ENCODE results near the gene RSPH4A. TPM values are rescaled to one million over a fixed set of nuclear protein-coding genes. Genes with fewer than 3 reads are reported as not detected.

RSPH4A gene
- total and polyA plus RNA-seq, 2 of the 8 experiments (the other 6 are each of a cell fraction or from before 2014, with no cell fraction given) = 0.38 to 0.52 TPM

GRCh38 chr6:116575227-116575626, 41.1 kb upstream of the RSPH4A start:
- Histone ChIP-seq H2BK5ac (ENCODE audit: low read depth, low read length) (no peak overlapping the region), H4K91ac (replicated peaks; ENCODE audit: insufficient read length, low read length) (no peak overlapping the region), H3K23ac (ENCODE audit: insufficient read length) (no peak overlapping the region), H3K9me3 (ENCODE audit: insufficient read depth in 2 of 2, low read depth in 1 of 2, low read length in 1 of 2) (no peaks in the 10 kb centered on the region), H4K8ac (ENCODE audit: extremely low read depth, insufficient read depth, low read length) (no peak overlapping the region), H4K20me1 (replicated peaks in 1 of 2; ENCODE audit: control insufficient read depth in 1 of 2, insufficient read depth in 2 of 2, low read length in 2 of 2) (peaks cover 0 to 4% of the 10 kb centered on the region in 2 experiments), H3K9ac (replicated peaks in 1 of 4; ENCODE audit: extremely low read depth in 1 of 4, low read depth in 3 of 4, low read length in 3 of 4) (no peak overlapping the region), H4K5ac (ENCODE audit: insufficient read length, low read depth, low read length) (no peak overlapping the region), H3K4me3 (ENCODE audit: extremely low read depth in 1 of 4, insufficient read depth in 2 of 4, low read depth in 3 of 4, low read length in 4 of 4) (no peak overlapping the region), H3K4me1 (replicated peaks in 1 of 4; ENCODE audit: control insufficient read depth in 3 of 4, insufficient read depth in 4 of 4, low read length in 3 of 4) (peaks cover 0 to 3% (median 1%) of the 10 kb centered on the region in 4 experiments; a peak in 3 of 7 replicates), H2BK20ac (ENCODE audit: low read length) (no peak overlapping the region), H3K23me2 (ENCODE audit: low read depth, low read length) (peaks cover 3% of the 10 kb centered on the region; the same call in 1 of the 2 replicates), H3K56ac (replicated peaks; ENCODE audit: insufficient read length, low read depth, low read length) (no peak overlapping the region), H3K14ac (ENCODE audit: insufficient read length) (no peak overlapping the region), H3K4me2 (ENCODE audit: insufficient read depth in 1 of 2, low read depth in 2 of 2, low read length in 2 of 2) (no peak overlapping the region), H3K79me2 (ENCODE audit: control insufficient read depth in 1 of 2, insufficient read depth in 2 of 2, low read length in 2 of 2) (peaks cover 5 to 50% of the 10 kb centered on the region in 2 experiments; a peak in 3 of 4 replicates), H2BK120ac (replicated peaks; ENCODE audit: low read depth, low read length) (no peak overlapping the region), H2AK5ac (ENCODE audit: low read depth, low read length) (no peak overlapping the region), H3K4ac (replicated peaks; ENCODE audit: insufficient read length, low read depth, low read length) (no peak overlapping the region), H2BK15ac (ENCODE audit: low read length) (no peak overlapping the region), H2BK12ac (ENCODE audit: low read depth, low read length) (no peak overlapping the region), H3K18ac (ENCODE audit: extremely low read depth, low read length) (no peak overlapping the region), H3K27ac (ENCODE audit: low read depth, low read length) (no peak overlapping the region), H2AFZ (ENCODE audit: low read length) (no peak overlapping the region), H3K27me3 (replicated peaks in 1 of 4; ENCODE audit: control insufficient read depth in 3 of 4, extremely low read depth in 1 of 4, insufficient read depth in 3 of 4, low read length in 3 of 4) (no peaks in the 10 kb centered on the region), H3K79me1 (ENCODE audit: low read depth, low read length) (peaks cover 2% of the 10 kb centered on the region), H3K36me3 (ENCODE audit: control insufficient read depth in 2 of 4, insufficient read depth in 4 of 4, low read length in 3 of 4) (peaks cover 0 to 2% (median 0%) of the 10 kb centered on the region in 4 experiments; a peak in 2 of 8 replicates)
- FAIRE-seq (no peak), DNase-seq (ENCODE audit: low read depth in 1 of 2, low spot score in 2 of 2) (no peak)
- WGBS, 2 experiments (ENCODE audit: extremely low coverage in 1 of 2, insufficient coverage in 1 of 2, insufficient read length in 1 of 2, insufficient replicate concordance in 2 of 2, low coverage in 1 of 2, low lambda C conversion rate in 2 of 2, missing lambda C conversion rate in 1 of 2) = 98% methylated on average over 2 of the region's 2 CpGs; no CpG with 5 or more reads in 1 of the 2 experiments
- ChIA-PET CTCF (ENCODE audit: partially characterized antibody) (no interaction called here), POLR2A (ENCODE audit: partially characterized antibody) (interaction anchor here (0.9 to 1.6 kb wide), 2 partner anchors 22 to 105 kb away, joined by 3 read pairs; no protein-coding TSS in a partner anchor)
- TF ChIP-seq GTF2F1 (IDR thresholded peaks at IDR 0.05; ENCODE audit: borderline replicate concordance, low read depth, low read length) (no peak), JUND (IDR thresholded peaks at IDR 0.05; ENCODE audit: low read length) (no peak), KDM5A (IDR thresholded peaks at IDR 0.05; ENCODE audit: low read length) (no peak), SIX5 (IDR thresholded peaks at IDR 0.05; ENCODE audit: low read depth, low read length) (no peak), RBBP5 (IDR thresholded peaks at IDR 0.05; ENCODE audit: borderline replicate concordance, low read depth, low read length) (no peak), SIN3A (conservative IDR thresholded peaks at IDR 0.05 in 1 of 2, IDR thresholded peaks at IDR 0.05 in 1 of 2; ENCODE audit: low read depth in 1 of 2, low read length in 2 of 2) (no peak), SP2 (IDR thresholded peaks at IDR 0.05; ENCODE audit: low read length) (no peak), RNF2 (IDR thresholded peaks at IDR 0.05; ENCODE audit: borderline replicate concordance, low read depth, low read length, missing control alignments, poor library complexity, severe bottlenecking) (no peak), CBX8 (IDR thresholded peaks at IDR 0.05; ENCODE audit: borderline replicate concordance, low read depth, low read length) (no peak)
- TF ChIP-seq, protein P1, sequence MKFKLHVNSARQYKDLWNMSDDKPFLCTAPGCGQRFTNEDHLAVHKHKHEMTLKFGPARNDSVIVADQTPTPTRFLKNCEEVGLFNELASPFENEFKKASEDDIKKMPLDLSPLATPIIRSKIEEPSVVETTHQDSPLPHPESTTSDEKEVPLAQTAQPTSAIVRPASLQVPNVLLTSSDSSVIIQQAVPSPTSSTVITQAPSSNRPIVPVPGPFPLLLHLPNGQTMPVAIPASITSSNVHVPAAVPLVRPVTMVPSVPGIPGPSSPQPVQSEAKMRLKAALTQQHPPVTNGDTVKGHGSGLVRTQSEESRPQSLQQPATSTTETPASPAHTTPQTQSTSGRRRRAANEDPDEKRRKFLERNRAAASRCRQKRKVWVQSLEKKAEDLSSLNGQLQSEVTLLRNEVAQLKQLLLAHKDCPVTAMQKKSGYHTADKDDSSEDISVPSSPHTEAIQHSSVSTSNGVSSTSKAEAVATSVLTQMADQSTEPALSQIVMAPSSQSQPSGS (IDR thresholded peaks at IDR 0.05; ENCODE audit: low read length) = no peak

Measured in H1 (cell line).